Measurements from ENCODE around the gene CAPN1. TPM values are rescaled to one million over a fixed set of nuclear protein-coding genes. Genes with fewer than 3 reads are reported as not detected.

Gene CAPN1
- total RNA-seq, 3 donors from 2014 or later: 211 to 389 (median 271) TPM

DNA sequence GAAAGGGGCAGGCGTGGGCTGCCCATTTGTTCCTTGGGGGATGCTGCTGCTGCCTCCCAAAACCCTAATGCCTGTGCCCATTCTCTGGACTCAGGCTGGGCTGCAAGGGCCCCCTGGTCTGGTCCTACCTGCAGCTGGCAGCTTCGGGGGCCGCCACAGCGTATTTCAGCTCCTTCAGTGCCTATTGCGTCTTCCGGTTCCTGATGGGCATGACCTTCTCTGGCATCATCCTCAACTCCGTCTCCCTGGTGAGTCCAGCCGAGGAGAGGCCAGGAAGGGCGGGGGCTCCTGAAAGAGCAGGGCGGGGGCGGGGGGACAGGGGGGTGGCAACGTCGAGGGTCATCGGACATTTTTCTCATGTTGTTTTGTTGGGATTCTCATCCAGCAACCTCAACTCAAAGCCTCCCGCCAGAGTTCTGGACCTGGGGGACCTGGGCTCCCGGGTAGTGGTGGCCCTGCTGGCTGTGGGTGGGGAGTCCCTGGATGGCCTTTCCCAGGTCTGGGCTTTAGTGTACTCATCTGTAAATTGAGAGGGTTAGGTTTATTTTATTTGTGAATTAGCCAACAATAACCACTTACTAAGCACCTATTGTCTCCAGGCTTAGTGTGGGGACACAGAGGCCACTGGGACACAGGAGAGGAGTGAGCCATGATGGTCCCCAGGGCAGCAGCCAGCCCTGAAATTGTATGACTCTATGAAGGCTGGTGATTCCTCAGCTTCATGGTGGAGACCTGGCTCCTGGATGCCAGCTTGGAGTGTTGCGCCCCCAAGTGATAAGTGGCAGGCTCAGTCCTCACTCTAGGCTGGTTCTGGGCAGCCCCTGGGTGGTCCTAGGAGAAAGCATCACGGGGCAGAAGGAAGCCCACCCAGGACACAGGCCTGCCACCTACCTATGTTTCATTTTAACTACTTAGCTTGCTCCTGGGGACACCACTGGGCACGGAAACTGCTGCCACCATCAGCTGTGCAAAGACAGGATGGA, 36.0 kb downstream of the CAPN1 start:
- Histone ChIP-seq H3K9me3 (no peaks in the 10 kb centered on the region), H3K4me1 (ENCODE audit: low read depth) (no peaks in the 10 kb centered on the region), H3K36me3 (ENCODE audit: low read depth) (no peaks in the 10 kb centered on the region), H3K4me3 (no peak overlapping the region)
- intact Hi-C loops (cut with DNase I, micrococcal nuclease): no loop called here
- ATAC-seq (no peak), DNase-seq (no peak)
- TF ChIP-seq, protein P1, sequence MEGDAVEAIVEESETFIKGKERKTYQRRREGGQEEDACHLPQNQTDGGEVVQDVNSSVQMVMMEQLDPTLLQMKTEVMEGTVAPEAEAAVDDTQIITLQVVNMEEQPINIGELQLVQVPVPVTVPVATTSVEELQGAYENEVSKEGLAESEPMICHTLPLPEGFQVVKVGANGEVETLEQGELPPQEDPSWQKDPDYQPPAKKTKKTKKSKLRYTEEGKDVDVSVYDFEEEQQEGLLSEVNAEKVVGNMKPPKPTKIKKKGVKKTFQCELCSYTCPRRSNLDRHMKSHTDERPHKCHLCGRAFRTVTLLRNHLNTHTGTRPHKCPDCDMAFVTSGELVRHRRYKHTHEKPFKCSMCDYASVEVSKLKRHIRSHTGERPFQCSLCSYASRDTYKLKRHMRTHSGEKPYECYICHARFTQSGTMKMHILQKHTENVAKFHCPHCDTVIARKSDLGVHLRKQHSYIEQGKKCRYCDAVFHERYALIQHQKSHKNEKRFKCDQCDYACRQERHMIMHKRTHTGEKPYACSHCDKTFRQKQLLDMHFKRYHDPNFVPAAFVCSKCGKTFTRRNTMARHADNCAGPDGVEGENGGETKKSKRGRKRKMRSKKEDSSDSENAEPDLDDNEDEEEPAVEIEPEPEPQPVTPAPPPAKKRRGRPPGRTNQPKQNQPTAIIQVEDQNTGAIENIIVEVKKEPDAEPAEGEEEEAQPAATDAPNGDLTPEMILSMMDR (IDR thresholded peaks at IDR 0.05): no peak

DNA sequence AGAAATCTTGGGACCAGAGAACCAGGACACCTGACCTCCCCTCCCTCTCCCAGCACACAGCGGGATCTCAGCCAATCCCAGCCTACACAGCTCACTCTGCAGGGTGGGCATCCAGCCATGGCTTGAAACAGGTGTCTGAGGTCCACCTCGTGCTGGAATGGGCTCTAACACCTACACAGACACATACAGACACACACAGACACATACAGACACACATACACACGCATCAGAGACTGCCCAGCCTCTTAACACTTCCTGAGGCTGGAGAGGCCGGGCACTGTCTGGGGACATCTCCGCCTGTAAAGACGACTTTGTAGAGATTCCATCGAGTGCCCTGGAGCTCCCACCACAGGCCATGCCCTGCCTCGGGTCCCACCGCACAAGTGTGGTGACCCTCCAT, 36.7 kb downstream of the CAPN1 start:
- Histone ChIP-seq H3K4me1 (ENCODE audit: low read depth) (no peaks in the 10 kb centered on the region), H3K36me3 (ENCODE audit: low read depth) (no peaks in the 10 kb centered on the region), H3K9me3 (no peaks in the 10 kb centered on the region), H3K4me3 (no peak overlapping the region)
- intact Hi-C loops (cut with DNase I, micrococcal nuclease): no loop called here
- no peak for ATAC-seq
- DNase-seq: no peak
- TF ChIP-seq, protein P1 (IDR thresholded peaks at IDR 0.05): no peak

DNA sequence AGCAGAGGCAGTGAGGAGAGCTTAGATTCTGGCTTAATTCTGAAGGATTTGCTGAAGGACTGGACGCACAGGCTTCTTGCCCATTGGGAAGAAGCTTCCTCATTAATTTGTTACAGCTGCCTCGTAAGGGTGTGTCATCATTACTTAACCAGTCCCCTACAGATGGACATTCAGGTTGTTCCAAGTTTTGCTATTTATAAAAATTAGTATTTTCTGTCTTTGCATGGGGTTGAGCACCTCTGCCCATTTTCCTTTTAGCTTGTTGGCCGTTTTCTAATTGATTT, 38.1 kb downstream of the CAPN1 start:
- no peaks in the 10 kb centered on the region for H3K4me1 ChIP-seq (ENCODE audit: low read depth)
- no peaks in the 10 kb centered on the region for H3K9me3 ChIP-seq
- H3K4me3 ChIP-seq: no peak overlapping the region
- intact Hi-C loops (cut with DNase I, micrococcal nuclease): no loop called here
- TF ChIP-seq, protein P1 (IDR thresholded peaks at IDR 0.05): no peak
- DNase-seq (no peak), ATAC-seq (no peak)
- H3K36me3 ChIP-seq (ENCODE audit: low read depth): no peaks in the 10 kb centered on the region

DNA sequence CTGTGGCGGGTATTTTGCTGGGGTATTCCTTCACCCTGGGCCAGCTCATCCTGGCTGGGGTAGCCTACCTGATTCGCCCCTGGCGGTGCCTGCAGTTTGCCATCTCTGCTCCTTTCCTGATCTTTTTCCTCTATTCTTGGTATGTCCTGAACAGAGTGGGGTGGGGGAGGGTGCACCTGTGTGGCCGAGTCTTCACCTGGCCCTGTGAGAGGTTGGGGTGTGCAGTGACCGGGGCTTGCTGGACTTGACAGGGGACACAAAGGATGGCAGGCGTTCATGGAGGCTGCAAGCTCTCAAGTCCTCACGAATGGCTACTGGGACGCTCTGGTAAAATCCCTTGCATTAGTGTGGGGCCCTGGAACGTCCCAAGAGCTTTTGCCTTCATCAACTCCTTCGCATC, 39.3 kb downstream of the CAPN1 start:
- TF ChIP-seq, protein P1 (IDR thresholded peaks at IDR 0.05): no peak
- Histone ChIP-seq H3K36me3 (ENCODE audit: low read depth) (no peaks in the 10 kb centered on the region), H3K4me1 (ENCODE audit: low read depth) (peaks cover 3% of the 10 kb centered on the region), H3K9me3 (no peaks in the 10 kb centered on the region), H3K4me3 (no peak overlapping the region)
- intact Hi-C loops (cut with DNase I, micrococcal nuclease): no loop called here
- DNase-seq (no peak), ATAC-seq (no peak)

DNA sequence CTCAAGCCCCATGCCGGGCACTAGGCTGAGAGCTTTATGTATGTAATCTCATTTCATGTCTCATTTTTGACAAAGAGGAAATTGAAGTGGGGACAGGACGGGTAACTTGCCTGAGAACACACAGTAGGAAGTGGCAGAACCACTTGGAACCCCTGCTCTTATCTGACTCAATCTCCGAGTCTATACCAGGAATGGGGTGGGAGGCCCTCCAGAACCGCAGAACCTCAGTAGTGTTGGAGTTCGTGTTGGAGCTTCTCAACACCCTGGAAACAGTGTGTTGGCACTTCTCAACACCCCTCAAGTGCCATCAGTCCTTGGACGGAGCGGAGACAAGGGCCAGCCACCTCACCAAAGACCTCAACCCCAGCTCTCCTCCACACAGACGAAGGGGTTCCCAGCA, 41.3 kb downstream of the CAPN1 start:
- Histone ChIP-seq H3K4me3 (no peak overlapping the region), H3K36me3 (ENCODE audit: low read depth) (no peaks in the 10 kb centered on the region), H3K4me1 (ENCODE audit: low read depth) (peaks cover 3% of the 10 kb centered on the region), H3K9me3 (no peaks in the 10 kb centered on the region)
- TF ChIP-seq, protein P1 (IDR thresholded peaks at IDR 0.05): no peak
- DNase-seq (no peak), ATAC-seq (no peak)
- intact Hi-C loops (cut with DNase I, micrococcal nuclease): no loop called here

Data from mucosa of descending colon (tissue), 3 donors.